Vagina (tissue), 2 donors: ENCODE results near the gene SPACA6. TPM values are rescaled to one million over a fixed set of nuclear protein-coding genes. Genes with fewer than 3 reads are reported as not detected.

Experiments used
- DNase-seq, 2 donors: peaks; one replicate each; pipeline ENCODE4 v3.0.0-alpha.2; 2017; ENCODE audit errors: extremely low spot score in 2 of 2
- H3K27ac ChIP-seq: fragments of 200-600 bp; sonication (generic); one replicate; pipeline ENCODE4 v1.5.1; 2019
- H3K27me3 ChIP-seq: fragments of 200-600 bp; sonication (generic); one replicate; pipeline ENCODE4 v1.5.1; 2019
- H3K36me3 ChIP-seq, 2 donors: fragments of 200-600 bp; sonication (generic); one replicate each; pipeline ENCODE4 v1.5.1; 2017 to 2019
- H3K4me1 ChIP-seq: fragments of 200-600 bp; sonication (generic); one replicate; pipeline ENCODE4 v1.5.1; 2019
- H3K4me3 ChIP-seq, 2 donors: fragments of 200-600 bp; sonication (generic); 1 replicate in 1 of 2; 2 replicates in 1 of 2; pipeline ENCODE4 v1.5.1; 2016 to 2019
- H3K9me3 ChIP-seq: fragments of 200-600 bp; sonication (generic); one replicate; pipeline ENCODE4 v1.5.1; 2019
- CTCF ChIP-seq, 3 experiments: fragments of 450-650 bp in 2 of 3; fragments of 200-600 bp in 1 of 3; sonication (generic) in 1 of 3; IDR thresholded peaks; one replicate each; pipeline ENCODE4 v1.5.1; 2017 to 2019; ENCODE audit warnings: antibody characterized with exemption in 3 of 3, mild to moderate bottlenecking in 2 of 3, moderate library complexity in 2 of 3
- POLR2A ChIP-seq, 2 donors: fragments of 450-650 bp; IDR thresholded peaks; one replicate each; pipeline ENCODE4 v1.6.1; 2017; ENCODE audit warnings: antibody characterized with exemption in 2 of 2, mild to moderate bottlenecking in 2 of 2, moderate library complexity in 2 of 2
- POLR2AphosphoS5 ChIP-seq, 2 donors: sonication (generic); formaldehyde crosslinking; IDR thresholded peaks; one replicate each; pipeline ENCODE4 v1.9.0; 2017; ENCODE audit warnings: antibody characterized with exemption in 2 of 2, mild to moderate bottlenecking in 2 of 2, low read depth in 1 of 2; ENCODE audit not compliant: insufficient read depth in 1 of 2
- intact Hi-C: fragments of 100-400 bp; cut with DNase I; formaldehyde crosslinking; loops from one replicate; pipeline ENCODE4 v1.15.1; 2023
- microRNA counts, 2 donors: library from miRNA; unstranded; fragments of <30 nt; microRNA quantifications; one replicate each; lab custom pipeline; 2016 to 2017
- microRNA-seq: library from miRNA; unstranded; fragments of <30 nt; microRNA quantifications from one replicate; pipeline ENCODE4, GENCODE V29; 2017; ENCODE audit warnings: borderline number of aligned reads, borderline replicate concordance
- small RNA-seq: library from RNA; depleted of rRNA; stranded (forward); fragments of <200 nt; gene quantifications from one replicate; pipeline ENCODE3, GENCODE V24; 2016
- total RNA-seq: library from RNA; depleted of rRNA; stranded (reverse); fragments of >200 nt; gene quantifications from one replicate; pipeline ENCODE4 v1.2.3, GENCODE V29; 2016

Gene SPACA6
- total RNA-seq, 1 donor from 2014 or later: 53.0 TPM

- TF ChIP-seq POLR2AphosphoS5 (IDR thresholded peaks at IDR 0.05; ENCODE audit: insufficient read depth in 1 of 2, low read depth in 1 of 2) (no peak), CTCF (IDR thresholded peaks at IDR 0.05) (no peak), POLR2A (IDR thresholded peaks at IDR 0.05) (no peak)
- Histone ChIP-seq H3K36me3 (no peaks in the 10 kb centered on the region), H3K27me3 (no peaks in the 10 kb centered on the region), H3K27ac (no peak overlapping the region), H3K9me3 (no peaks in the 10 kb centered on the region), H3K4me1 (no peaks in the 10 kb centered on the region), H3K4me3 (no peak overlapping the region)
- DNase-seq: no peak
- intact Hi-C loops: no loop called here
Observed at GRCh38 chr19:51754770-51755169, 61.6 kb downstream of the SPACA6 start.

MicroRNAs within 50 kb of the gene (microRNA counts, 767-probe panel; counts per million panel counts)
- microRNA hsa-let-7e-5p (lab: Ali Mortazavi, UCI): 6,482 to 7,307 counts per million in 2 donors
- microRNA hsa-miR-125a-3p (lab: Ali Mortazavi, UCI): 238 to 261 counts per million in 2 donors
- 6,812 to 6,821 counts per million in 2 donors for microRNA hsa-miR-125a-5p (lab: Ali Mortazavi, UCI)
- 5,992 to 6,149 counts per million in 2 donors for microRNA hsa-miR-99b-5p (lab: Ali Mortazavi, UCI)

Small RNA genes within 50 kb of the gene (microRNA-seq; reads per million reads assigned to microRNA genes)
- 9,117 reads per million, percentile 94 among the genes with 10 or more reads in this experiment for gene MIR125A
- 1,832 reads per million, percentile 85 among the genes with 10 or more reads in this experiment for gene MIR99B
- 3,694 reads per million, percentile 88 among the genes with 10 or more reads in this experiment for gene MIRLET7E

Small RNA genes within 50 kb of the gene (small RNA-seq; reads per million reads assigned to genes)
- not detected for gene AC018755.2
- not detected for gene MIR125A
- 6.3 reads per million, percentile 89 among the genes with 10 or more reads in this experiment for gene MIR99B
- not detected for gene MIRLET7E

Other genes with a start within 250 kb of the SPACA6 start
- not detected for gene SIGLEC8, start 234.9 kb upstream of the SPACA6 start, total RNA-seq
- not detected for gene CEACAM18, start 214.8 kb upstream of the SPACA6 start, total RNA-seq
- gene SIGLEC12, start 191.5 kb upstream of the SPACA6 start, total RNA-seq: not detected
- gene SIGLEC6, start 161.7 kb upstream of the SPACA6 start, total RNA-seq: 1.2 TPM
- gene ZNF175, start 122.0 kb upstream of the SPACA6 start, total RNA-seq: 8.1 TPM
- 0.49 TPM for gene SIGLEC5, start 62.9 kb upstream of the SPACA6 start, total RNA-seq
- not detected for gene SIGLEC14, start 46.5 kb upstream of the SPACA6 start, total RNA-seq
- gene HAS1, start 30.7 kb downstream of the SPACA6 start, total RNA-seq: 2.9 TPM
- gene FPR1, start 58.5 kb downstream of the SPACA6 start, total RNA-seq: 12.8 TPM
- gene FPR2, start 67.8 kb downstream of the SPACA6 start, total RNA-seq: not detected
- 4.2 TPM for gene FPR3, start 101.8 kb downstream of the SPACA6 start, total RNA-seq
- 14.2 TPM for gene ZNF577, start 194.6 kb downstream of the SPACA6 start, total RNA-seq
- gene ZNF649, start 211.7 kb downstream of the SPACA6 start, total RNA-seq: 13.5 TPM
- 4.2 TPM for gene ZNF613, start 234.1 kb downstream of the SPACA6 start, total RNA-seq